RWPE1 (cell line): ENCODE data around the gene FNDC3B.

Experiments used
- CTCF ChIA-PET: fragments of 350-600 bp; sonication (Branson Sonifier 250); formaldehyde crosslinking; extraction: SDS; loops from one replicate; lab custom pipeline; 2021; lab: Yijun Ruan, JAX
- POLR2A ChIA-PET: fragments of 400-600 bp; formaldehyde crosslinking; extraction: SDS; loops from one replicate; lab custom pipeline; 2020; ENCODE audit warnings: antibody characterized with exemption; ENCODE audit not compliant: low non-redundant PET; lab: Yijun Ruan, JAX
- DNase-seq: peaks from one replicate; pipeline ENCODE4 v3.0.0; 2012; ENCODE audit warnings: low spot score
- H3K27ac ChIP-seq: fragments of 450-650 bp; 2 replicates; pipeline ENCODE4 v1.5.1; 2017
- TF ChIP-seq, protein P1 (sequence below): fragments of 450-650 bp; conservative IDR thresholded peaks from 2 replicates; pipeline ENCODE4 v1.5.1; 2017; ENCODE audit warnings: low read depth, mild to moderate bottlenecking

The FNDC3B gene

DNA sequence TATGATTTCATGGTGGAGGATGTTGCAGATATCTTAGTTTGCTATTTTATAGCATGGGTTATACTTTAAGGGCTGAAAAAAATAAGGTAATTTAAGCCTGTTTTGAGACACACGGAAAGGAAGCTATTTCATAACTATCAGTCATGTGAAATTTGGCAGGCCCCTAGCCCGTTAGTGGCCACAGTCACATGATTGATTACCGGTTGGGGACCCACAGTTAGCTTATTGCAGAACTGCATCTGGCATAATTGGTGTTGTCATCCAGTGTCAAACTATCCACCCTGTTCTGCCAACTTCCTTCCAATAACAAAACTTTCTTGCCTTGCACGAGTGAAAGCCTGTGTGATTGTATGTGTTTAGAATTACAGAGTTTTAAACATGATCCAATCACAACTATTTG lies 35.2 kb downstream of the FNDC3B start:
- CTCF ChIA-PET = no interaction called here
- no peak overlapping the region for H3K27ac ChIP-seq
- no peak for DNase-seq
- TF ChIP-seq, protein P1, sequence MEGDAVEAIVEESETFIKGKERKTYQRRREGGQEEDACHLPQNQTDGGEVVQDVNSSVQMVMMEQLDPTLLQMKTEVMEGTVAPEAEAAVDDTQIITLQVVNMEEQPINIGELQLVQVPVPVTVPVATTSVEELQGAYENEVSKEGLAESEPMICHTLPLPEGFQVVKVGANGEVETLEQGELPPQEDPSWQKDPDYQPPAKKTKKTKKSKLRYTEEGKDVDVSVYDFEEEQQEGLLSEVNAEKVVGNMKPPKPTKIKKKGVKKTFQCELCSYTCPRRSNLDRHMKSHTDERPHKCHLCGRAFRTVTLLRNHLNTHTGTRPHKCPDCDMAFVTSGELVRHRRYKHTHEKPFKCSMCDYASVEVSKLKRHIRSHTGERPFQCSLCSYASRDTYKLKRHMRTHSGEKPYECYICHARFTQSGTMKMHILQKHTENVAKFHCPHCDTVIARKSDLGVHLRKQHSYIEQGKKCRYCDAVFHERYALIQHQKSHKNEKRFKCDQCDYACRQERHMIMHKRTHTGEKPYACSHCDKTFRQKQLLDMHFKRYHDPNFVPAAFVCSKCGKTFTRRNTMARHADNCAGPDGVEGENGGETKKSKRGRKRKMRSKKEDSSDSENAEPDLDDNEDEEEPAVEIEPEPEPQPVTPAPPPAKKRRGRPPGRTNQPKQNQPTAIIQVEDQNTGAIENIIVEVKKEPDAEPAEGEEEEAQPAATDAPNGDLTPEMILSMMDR = no peak
- POLR2A ChIA-PET = no interaction called here

GRCh38 chr3:172076212-172076611 lies 36.8 kb downstream of the FNDC3B start:
- POLR2A ChIA-PET = no interaction called here
- no peak for DNase-seq
- CTCF ChIA-PET = no interaction called here
- TF ChIP-seq, protein P1 = no peak
- H3K27ac ChIP-seq = no peak overlapping the region

GRCh38 chr3:172077197-172077757 lies 37.9 kb downstream of the FNDC3B start:
- no peak for DNase-seq
- ChIA-PET CTCF (no interaction called here), POLR2A (no interaction called here)
- TF ChIP-seq, protein P1 = no peak
- no peak overlapping the region for H3K27ac ChIP-seq

DNA sequence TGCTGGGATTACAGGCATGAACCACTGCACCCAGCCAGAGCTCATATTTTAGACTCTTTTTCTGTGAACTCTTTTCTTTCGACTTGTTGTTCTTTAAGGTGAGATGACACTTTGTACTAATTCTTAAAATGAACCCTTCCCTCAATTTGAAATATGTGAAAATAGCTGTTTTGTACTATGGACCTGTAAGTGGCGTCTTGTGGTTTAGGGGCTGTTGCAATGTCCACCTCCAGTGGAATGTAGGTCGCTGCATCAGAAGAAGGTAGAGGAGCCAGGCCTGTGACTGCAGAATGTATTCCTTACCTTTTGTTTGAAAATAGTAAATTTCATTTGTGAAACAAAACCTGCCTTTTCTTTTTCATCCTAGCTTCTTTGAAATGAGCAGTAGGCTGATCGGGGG lies 38.9 kb downstream of the FNDC3B start:
- no peak overlapping the region for H3K27ac ChIP-seq
- POLR2A ChIA-PET = no interaction called here
- CTCF ChIA-PET = interaction anchor here (0.7 kb wide), 1 partner anchor 254 kb away, joined by 5 read pairs; no protein-coding TSS in a partner anchor
- TF ChIP-seq, protein P1 = no peak
- DNase-seq = no peak

- ChIA-PET CTCF (interaction anchor here (0.7 kb wide), 1 partner anchor 254 kb away, joined by 5 read pairs; no protein-coding TSS in a partner anchor), POLR2A (no interaction called here)
- TF ChIP-seq, protein P1 = no peak
- H3K27ac ChIP-seq = no peak overlapping the region
- no peak for DNase-seq
Observed at GRCh38 chr3:172078721-172079120, 39.3 kb downstream of the FNDC3B start.

GRCh38 chr3:172079326-172079976 lies 40.1 kb downstream of the FNDC3B start:
- CTCF ChIA-PET = no interaction called here
- DNase-seq = no peak
- POLR2A ChIA-PET = no interaction called here
- TF ChIP-seq, protein P1 = no peak
- H3K27ac ChIP-seq = no peak overlapping the region
